KMS-11 (cell line): ENCODE measurements around the gene PDE11A.

Experiments
- H2AFZ ChIP-seq: fragments of 200-600 bp; sonication (generic); 2 replicates; pipeline ENCODE4 v1.6.1; 2016; ENCODE audit warnings: antibody characterized with exemption, mixed run types, low read depth
- H3K27ac ChIP-seq: fragments of 200-600 bp; sonication (generic); 2 replicates; pipeline ENCODE4 v1.6.1; 2016; ENCODE audit warnings: mild to moderate bottlenecking, mixed run types
- H3K27me3 ChIP-seq: fragments of 200-600 bp; sonication (generic); 2 replicates; pipeline ENCODE4 v1.6.1; 2017; ENCODE audit warnings: mild to moderate bottlenecking, low read depth, mixed run types, moderate library complexity; ENCODE audit not compliant: insufficient read depth
- H3K36me3 ChIP-seq: fragments of 200-600 bp; sonication (generic); 2 replicates; pipeline ENCODE4 v1.6.1; 2017; ENCODE audit warnings: mild to moderate bottlenecking, mixed run types; ENCODE audit not compliant: insufficient read depth
- H3K4me1 ChIP-seq: fragments of 200-600 bp; sonication (generic); 2 replicates; pipeline ENCODE4 v1.6.1; 2016; ENCODE audit warnings: mild to moderate bottlenecking, low read depth, mixed run types; ENCODE audit not compliant: poor library complexity, severe bottlenecking
- H3K4me2 ChIP-seq: fragments of 200-600 bp; sonication (generic); 2 replicates; pipeline ENCODE4 v1.7.0; 2016; ENCODE audit warnings: mild to moderate bottlenecking, mixed run types
- H3K4me3 ChIP-seq: fragments of 200-600 bp; sonication (generic); IDR thresholded peaks from 2 replicates; pipeline ENCODE4 v1.6.1; 2017; ENCODE audit warnings: low read depth, low read length, mixed read lengths; ENCODE audit not compliant: insufficient read depth
- H3K79me2 ChIP-seq: fragments of 200-600 bp; sonication (generic); 2 replicates; pipeline ENCODE4 v1.6.1; 2016; ENCODE audit warnings: low read depth, mixed run types; ENCODE audit not compliant: insufficient read depth
- H3K9ac ChIP-seq: fragments of 200-600 bp; sonication (generic); 2 replicates; pipeline ENCODE4 v1.6.1; 2016; ENCODE audit warnings: mild to moderate bottlenecking, mixed run types
- H4K20me1 ChIP-seq: fragments of 200-600 bp; sonication (generic); 2 replicates; pipeline ENCODE4 v1.6.1; 2016; ENCODE audit warnings: mild to moderate bottlenecking, mixed run types; ENCODE audit not compliant: insufficient read depth
- TF ChIP-seq, protein P1 (sequence below): fragments of 200-600 bp; sonication (generic); conservative IDR thresholded peaks from 2 replicates; pipeline ENCODE4 v1.6.1; 2017; ENCODE audit warnings: low read depth, mild to moderate bottlenecking, antibody characterized with exemption, low read length, moderate library complexity, mixed read lengths

The PDE11A gene

DNA sequence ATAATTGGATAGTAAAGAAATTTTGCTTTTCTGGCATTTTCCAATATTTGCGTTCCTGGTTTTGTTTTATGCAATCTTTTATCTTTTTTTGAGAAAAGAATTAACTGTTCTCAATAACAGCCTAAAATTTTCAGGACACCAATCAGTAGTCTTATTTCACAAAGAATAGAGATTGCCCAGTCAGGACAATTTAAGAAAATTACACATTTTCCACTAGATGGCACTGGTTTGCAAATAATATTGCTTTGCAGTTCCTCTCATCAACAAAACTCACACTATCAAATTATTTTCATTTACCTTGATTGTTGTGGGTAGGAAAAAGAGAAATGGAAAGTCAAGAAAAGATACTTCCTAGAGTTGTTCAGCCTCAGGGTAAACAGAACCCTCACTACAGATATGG is 37.2 kb upstream of the PDE11A start:
- peaks cover 21% of the 10 kb centered on the region; the same call in 1 of the 2 replicates for H3K79me2 ChIP-seq
- H2AFZ ChIP-seq = no peak overlapping the region

DNA sequence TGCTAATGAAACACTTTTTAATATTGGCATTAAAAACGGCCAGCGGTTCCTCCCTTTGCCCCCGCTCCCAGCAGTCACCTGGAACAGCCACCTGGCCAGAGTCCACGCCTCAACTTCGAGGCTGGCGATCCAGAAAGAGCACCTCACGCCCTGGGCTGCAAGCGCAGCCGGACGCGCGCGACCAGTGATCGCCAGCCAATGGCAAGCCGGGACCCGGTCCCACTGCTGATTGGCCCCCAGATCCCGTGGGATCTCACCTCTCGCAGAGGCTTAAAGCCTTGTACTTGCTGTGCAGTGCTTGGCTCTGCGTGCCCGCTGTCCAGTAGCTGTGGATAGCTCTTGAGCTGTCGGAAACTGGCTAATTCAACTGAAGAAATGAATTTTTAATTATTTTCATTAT is 35.6 kb upstream of the PDE11A start:
- Histone ChIP-seq H2AFZ (no peak overlapping the region), H3K27ac (no peak overlapping the region), H4K20me1 (no peaks in the 10 kb centered on the region), H3K4me1 (no peaks in the 10 kb centered on the region), H3K27me3 (no peaks in the 10 kb centered on the region), H3K36me3 (no peaks in the 10 kb centered on the region), H3K4me3 (no peak overlapping the region), H3K4me2 (no peak overlapping the region), H3K79me2 (peaks cover 7% of the 10 kb centered on the region; the same call in 1 of the 2 replicates), H3K9ac (no peak overlapping the region)
- TF ChIP-seq, protein P1, sequence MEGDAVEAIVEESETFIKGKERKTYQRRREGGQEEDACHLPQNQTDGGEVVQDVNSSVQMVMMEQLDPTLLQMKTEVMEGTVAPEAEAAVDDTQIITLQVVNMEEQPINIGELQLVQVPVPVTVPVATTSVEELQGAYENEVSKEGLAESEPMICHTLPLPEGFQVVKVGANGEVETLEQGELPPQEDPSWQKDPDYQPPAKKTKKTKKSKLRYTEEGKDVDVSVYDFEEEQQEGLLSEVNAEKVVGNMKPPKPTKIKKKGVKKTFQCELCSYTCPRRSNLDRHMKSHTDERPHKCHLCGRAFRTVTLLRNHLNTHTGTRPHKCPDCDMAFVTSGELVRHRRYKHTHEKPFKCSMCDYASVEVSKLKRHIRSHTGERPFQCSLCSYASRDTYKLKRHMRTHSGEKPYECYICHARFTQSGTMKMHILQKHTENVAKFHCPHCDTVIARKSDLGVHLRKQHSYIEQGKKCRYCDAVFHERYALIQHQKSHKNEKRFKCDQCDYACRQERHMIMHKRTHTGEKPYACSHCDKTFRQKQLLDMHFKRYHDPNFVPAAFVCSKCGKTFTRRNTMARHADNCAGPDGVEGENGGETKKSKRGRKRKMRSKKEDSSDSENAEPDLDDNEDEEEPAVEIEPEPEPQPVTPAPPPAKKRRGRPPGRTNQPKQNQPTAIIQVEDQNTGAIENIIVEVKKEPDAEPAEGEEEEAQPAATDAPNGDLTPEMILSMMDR = no peak

More for the DNA sequence above, 37.2 kb upstream of the PDE11A start:
- TF ChIP-seq, protein P1 = peak; percentile 73
- Histone ChIP-seq H4K20me1 (no peaks in the 10 kb centered on the region), H3K36me3 (no peaks in the 10 kb centered on the region), H3K4me3 (no peak overlapping the region), H3K9ac (no peak overlapping the region), H3K4me2 (no peak overlapping the region), H3K27me3 (no peaks in the 10 kb centered on the region), H3K27ac (no peak overlapping the region), H3K4me1 (peaks cover 15% of the 10 kb centered on the region)

DNA sequence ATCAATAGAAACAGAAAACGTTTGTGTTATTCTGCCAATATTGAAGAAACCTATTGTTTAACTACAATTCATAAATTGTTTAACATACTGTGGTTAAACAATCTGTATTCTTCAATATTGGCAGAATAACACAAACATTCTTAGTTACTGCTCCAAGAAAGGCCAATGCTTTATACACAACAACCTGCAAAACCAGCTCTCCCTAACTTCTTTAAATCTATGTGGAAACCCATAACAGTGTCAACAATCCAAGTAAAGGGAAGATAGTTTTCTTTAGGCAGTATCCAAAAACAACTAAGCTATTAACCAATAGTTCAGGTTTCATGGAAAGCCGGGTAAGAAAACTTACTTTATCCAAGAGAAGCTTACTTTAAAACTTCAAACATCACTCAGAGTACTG is 33.5 kb upstream of the PDE11A start:
- TF ChIP-seq, protein P1 = no peak
- no peaks in the 10 kb centered on the region for H3K79me2 ChIP-seq
- no peaks in the 10 kb centered on the region for H3K36me3 ChIP-seq
- no peak overlapping the region for H3K4me3 ChIP-seq
- H3K27me3 ChIP-seq = no peaks in the 10 kb centered on the region
- H3K4me2 ChIP-seq = no peak overlapping the region
- no peak overlapping the region for H3K9ac ChIP-seq
- H2AFZ ChIP-seq = no peak overlapping the region
- H3K27ac ChIP-seq = no peak overlapping the region
- H3K4me1 ChIP-seq = no peaks in the 10 kb centered on the region
- H4K20me1 ChIP-seq = no peaks in the 10 kb centered on the region

DNA sequence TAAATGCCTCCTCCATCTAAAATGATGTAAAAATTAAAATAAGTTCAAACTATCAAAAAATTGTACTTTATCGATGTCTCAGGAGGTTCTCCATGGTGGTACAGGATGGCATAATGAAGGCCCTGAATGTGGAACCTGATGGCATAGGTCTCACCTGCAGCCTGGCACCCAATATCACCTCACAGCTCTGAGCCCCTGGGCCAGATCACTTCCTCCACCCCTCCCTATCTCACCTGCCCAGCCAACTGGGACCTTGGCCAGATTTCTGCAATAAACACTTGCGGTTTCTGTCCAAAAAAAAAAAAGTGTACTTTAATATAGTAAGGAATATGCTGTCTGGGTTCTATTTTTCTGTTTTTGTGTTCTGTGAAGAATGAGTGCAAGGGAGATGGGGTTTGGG is 33.0 kb upstream of the PDE11A start:
- TF ChIP-seq, protein P1 = no peak
- no peaks in the 10 kb centered on the region for H3K79me2 ChIP-seq
- H2AFZ ChIP-seq = no peak overlapping the region
- no peaks in the 10 kb centered on the region for H4K20me1 ChIP-seq
- no peak overlapping the region for H3K27ac ChIP-seq
- H3K36me3 ChIP-seq = no peaks in the 10 kb centered on the region
- H3K9ac ChIP-seq = no peak overlapping the region
- H3K27me3 ChIP-seq = no peaks in the 10 kb centered on the region
- H3K4me2 ChIP-seq = no peak overlapping the region
- no peak overlapping the region for H3K4me3 ChIP-seq
- H3K4me1 ChIP-seq = no peaks in the 10 kb centered on the region
